GM19372 (cell line): ENCODE data around the gene FNBP1.
"Not testable (repeated sequence)": the region's sequence is repeated elsewhere in the genome, so short reads cannot be mapped to it uniquely, and the experiment has no call there.

Experiments used
- ATAC-seq: cut with Tn5 transposase; IDR thresholded peaks from one replicate; pipeline ENCODE4 v1.9.1; 2021; ENCODE audit warnings: mild to moderate bottlenecking, low read depth, moderate library complexity; ENCODE audit not compliant: unreplicated experiment

The FNBP1 gene

GRCh38 chr9:130023994-130024596 lies 18.9 kb downstream of the FNBP1 start:
- ATAC-seq, result no peak

- ATAC-seq, result no peak
Observed at GRCh38 chr9:130023144-130023787, 19.7 kb downstream of the FNBP1 start.

GRCh38 chr9:130022566-130023143 lies 20.3 kb downstream of the FNBP1 start:
- ATAC-seq, result no peak

- ATAC-seq, result not testable (repeated sequence)
Observed at GRCh38 chr9:130021842-130022241, 21.1 kb downstream of the FNBP1 start.

- ATAC-seq, result no peak
Observed at GRCh38 chr9:130021123-130021522, 21.9 kb downstream of the FNBP1 start.

GRCh38 chr9:130020618-130021017 lies 22.4 kb downstream of the FNBP1 start:
- no peak for ATAC-seq

GRCh38 chr9:130018265-130018664 lies 24.7 kb downstream of the FNBP1 start:
- ATAC-seq, result no peak

GRCh38 chr9:130017510-130017909 lies 25.5 kb downstream of the FNBP1 start:
- ATAC-seq, result not testable (repeated sequence)

GRCh38 chr9:130017076-130017475 lies 25.9 kb downstream of the FNBP1 start:
- no peak for ATAC-seq

GRCh38 chr9:130015353-130016019 lies 27.5 kb downstream of the FNBP1 start:
- no peak for ATAC-seq

- no peak for ATAC-seq
Observed at GRCh38 chr9:130013326-130013725, 29.7 kb downstream of the FNBP1 start.

- no peak for ATAC-seq
Observed at GRCh38 chr9:130010151-130010988, 32.6 kb downstream of the FNBP1 start.

GRCh38 chr9:130009546-130009945 lies 33.4 kb downstream of the FNBP1 start:
- not testable (repeated sequence) for ATAC-seq

- no peak for ATAC-seq
Observed at GRCh38 chr9:130008538-130008937, 34.5 kb downstream of the FNBP1 start.

GRCh38 chr9:130006952-130007351 lies 36.0 kb downstream of the FNBP1 start:
- not testable (repeated sequence) for ATAC-seq

GRCh38 chr9:130003943-130004552 lies 38.9 kb downstream of the FNBP1 start:
- ATAC-seq, result no peak

- no peak for ATAC-seq
Observed at GRCh38 chr9:130002320-130002719, 40.7 kb downstream of the FNBP1 start.

- ATAC-seq, result no peak
Observed at GRCh38 chr9:130001190-130001589, 41.8 kb downstream of the FNBP1 start.

- ATAC-seq, result no peak
Observed at GRCh38 chr9:129999141-129999510, 43.9 kb downstream of the FNBP1 start.

- ATAC-seq, result no peak
Observed at GRCh38 chr9:129998491-129999140, 44.4 kb downstream of the FNBP1 start.
